Urothelium cell line (cell line): ENCODE results near the gene CAMKK2.
"Not testable (repeated sequence)": the region's sequence is repeated elsewhere in the genome, so short reads cannot be mapped to it uniquely, and the experiment has no call there.

Experiments used
- DNase-seq: peaks from one replicate; pipeline ENCODE4 v3.0.0; 2011; ENCODE audit warnings: low spot score, mixed read lengths
- FAIRE-seq: peaks from 2 replicates; lab custom pipeline; 2011; peaks lifted over from hg19 to GRCh38; lab: Jason Lieb, UNC

Gene CAMKK2

GRCh38 chr12:121296618-121297434, at the start of gene CAMKK2:
Gene CAMKK2, minus strand, starts transcription at chr12:121296709. Its CDS starts 22,183 bp downstream, at chr12:121274526.
- DNase-seq (peak; percentile 98), FAIRE-seq (peak; percentile 90)

- FAIRE-seq (no peak), DNase-seq (no peak)
Measured at GRCh38 chr12:121345151-121345815, 48.8 kb upstream of the CAMKK2 start.

- no peak for DNase-seq
- FAIRE-seq = no peak
Measured at GRCh38 chr12:121344506-121344905, 48.0 kb upstream of the CAMKK2 start.

GRCh38 chr12:121337416-121337815, 40.9 kb upstream of the CAMKK2 start:
- FAIRE-seq (no peak), DNase-seq (no peak)

GRCh38 chr12:121334513-121335343, 38.2 kb upstream of the CAMKK2 start:
- FAIRE-seq (no peak), DNase-seq (peak; percentile 70)

GRCh38 chr12:121333747-121334146, 37.2 kb upstream of the CAMKK2 start:
- DNase-seq (no peak), FAIRE-seq (no peak)

- DNase-seq (no peak), FAIRE-seq (no peak)
Measured at GRCh38 chr12:121331248-121331647, 34.7 kb upstream of the CAMKK2 start.

GRCh38 chr12:121330692-121331091, 34.2 kb upstream of the CAMKK2 start:
- no peak for DNase-seq
- FAIRE-seq = no peak

- FAIRE-seq (no peak), DNase-seq (no peak)
Measured at GRCh38 chr12:121330195-121330594, 33.7 kb upstream of the CAMKK2 start.

GRCh38 chr12:121328620-121329019, 32.1 kb upstream of the CAMKK2 start:
- DNase-seq (no peak), FAIRE-seq (no peak)

GRCh38 chr12:121326996-121327674, 30.6 kb upstream of the CAMKK2 start:
- FAIRE-seq = no peak
- DNase-seq = no peak

GRCh38 chr12:121325922-121326396, 29.4 kb upstream of the CAMKK2 start:
- DNase-seq = no peak
- FAIRE-seq = no peak

GRCh38 chr12:121323908-121324307, 27.4 kb upstream of the CAMKK2 start:
- DNase-seq (no peak), FAIRE-seq (no peak)

GRCh38 chr12:121318121-121318520, 21.6 kb upstream of the CAMKK2 start:
- DNase-seq = no peak
- FAIRE-seq = no peak

- DNase-seq (no peak), FAIRE-seq (no peak)
Measured at GRCh38 chr12:121314431-121314830, 17.9 kb upstream of the CAMKK2 start.

- FAIRE-seq, DNase-seq: not testable (repeated sequence)
Measured at GRCh38 chr12:121310231-121310630, 13.7 kb upstream of the CAMKK2 start.

- not testable (repeated sequence) for DNase-seq, FAIRE-seq
Measured at GRCh38 chr12:121307397-121307796, 10.9 kb upstream of the CAMKK2 start.

GRCh38 chr12:121304306-121304705, 7.8 kb upstream of the CAMKK2 start:
- DNase-seq (no peak), FAIRE-seq (no peak)

- no peak for FAIRE-seq
Measured at GRCh38 chr12:121301876-121302275, 5.4 kb upstream of the CAMKK2 start.

GRCh38 chr12:121300083-121300819, 3.7 kb upstream of the CAMKK2 start:
- no peak for FAIRE-seq
- DNase-seq = no peak

More at GRCh38 chr12:121301876-121302275, 5.4 kb upstream of the CAMKK2 start:
- no peak for DNase-seq
